GM21381 (cell line): Measurements from ENCODE around the gene FLG.
"Not testable (repeated sequence)": the region's sequence is repeated elsewhere in the genome, so short reads cannot be mapped to it uniquely, and the experiment has no call there.

ENCODE experiments used
- ATAC-seq: cut with Tn5 transposase; IDR thresholded peaks from one replicate; pipeline ENCODE4 v1.9.1; 2021; ENCODE audit warnings: mild to moderate bottlenecking, moderate library complexity; ENCODE audit not compliant: unreplicated experiment

Gene FLG

DNA sequence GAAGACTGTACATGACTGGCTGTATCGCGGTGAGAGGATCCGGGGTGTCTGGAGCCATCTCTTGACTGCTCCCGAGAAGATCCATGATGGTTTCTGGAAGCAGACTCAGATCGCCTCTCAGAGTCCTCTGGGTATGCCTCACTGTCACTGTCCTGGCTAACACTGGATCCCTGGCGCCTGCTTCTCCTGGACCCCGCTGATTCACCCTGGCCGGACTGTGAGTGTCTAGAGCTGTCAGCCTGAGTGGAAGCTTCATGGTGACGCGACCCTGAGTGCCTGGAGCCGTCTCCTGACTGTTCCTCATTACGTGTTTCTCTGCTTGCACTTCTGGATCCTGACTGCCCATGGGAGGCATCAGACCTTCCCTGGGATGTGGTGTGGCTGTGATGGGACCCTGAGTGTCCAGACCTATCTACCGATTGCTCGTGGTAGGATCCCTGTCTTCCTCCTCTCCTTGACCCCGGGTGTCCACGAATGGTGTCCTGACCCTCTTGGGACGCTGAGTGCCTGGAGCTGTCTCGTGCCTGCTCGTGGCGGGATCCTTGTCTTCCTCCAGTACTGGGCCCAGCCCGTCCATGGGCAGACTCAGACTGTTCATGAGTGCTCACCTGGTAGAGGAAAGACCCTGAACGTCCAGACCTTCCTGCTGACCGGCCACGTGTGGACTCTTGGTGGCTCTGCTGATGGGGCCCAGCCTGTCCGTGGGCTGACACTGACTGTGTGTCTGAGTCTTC is 21.7 kb downstream of the FLG start:
- ATAC-seq: not testable (repeated sequence)

DNA sequence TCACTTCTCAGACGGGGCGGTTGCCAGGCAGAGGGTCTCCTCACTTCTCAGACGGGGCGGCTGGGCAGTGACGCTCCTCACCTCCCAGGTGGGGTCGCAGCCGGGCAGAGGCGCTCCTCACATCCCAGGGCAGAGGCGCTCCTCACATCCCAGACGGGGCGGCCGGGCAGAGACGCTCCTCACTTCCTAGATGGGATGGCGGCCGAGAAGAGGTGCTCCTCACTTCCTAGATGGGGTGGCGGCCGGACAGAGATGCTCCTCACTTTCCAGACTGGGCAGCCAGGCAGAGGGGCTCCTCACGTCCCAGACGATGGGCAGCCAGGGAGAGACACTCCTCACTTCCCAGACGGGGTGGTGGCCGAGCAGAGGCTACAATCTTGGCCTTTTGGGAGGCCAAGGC is 68.6 kb downstream of the FLG start:
- ATAC-seq: not testable (repeated sequence)
